Measurements from ENCODE around the gene TMEM54.
A peak's percentile ranks its signal among the peaks of the same experiment; 100 is the strongest.

TMEM54 gene

DNA sequence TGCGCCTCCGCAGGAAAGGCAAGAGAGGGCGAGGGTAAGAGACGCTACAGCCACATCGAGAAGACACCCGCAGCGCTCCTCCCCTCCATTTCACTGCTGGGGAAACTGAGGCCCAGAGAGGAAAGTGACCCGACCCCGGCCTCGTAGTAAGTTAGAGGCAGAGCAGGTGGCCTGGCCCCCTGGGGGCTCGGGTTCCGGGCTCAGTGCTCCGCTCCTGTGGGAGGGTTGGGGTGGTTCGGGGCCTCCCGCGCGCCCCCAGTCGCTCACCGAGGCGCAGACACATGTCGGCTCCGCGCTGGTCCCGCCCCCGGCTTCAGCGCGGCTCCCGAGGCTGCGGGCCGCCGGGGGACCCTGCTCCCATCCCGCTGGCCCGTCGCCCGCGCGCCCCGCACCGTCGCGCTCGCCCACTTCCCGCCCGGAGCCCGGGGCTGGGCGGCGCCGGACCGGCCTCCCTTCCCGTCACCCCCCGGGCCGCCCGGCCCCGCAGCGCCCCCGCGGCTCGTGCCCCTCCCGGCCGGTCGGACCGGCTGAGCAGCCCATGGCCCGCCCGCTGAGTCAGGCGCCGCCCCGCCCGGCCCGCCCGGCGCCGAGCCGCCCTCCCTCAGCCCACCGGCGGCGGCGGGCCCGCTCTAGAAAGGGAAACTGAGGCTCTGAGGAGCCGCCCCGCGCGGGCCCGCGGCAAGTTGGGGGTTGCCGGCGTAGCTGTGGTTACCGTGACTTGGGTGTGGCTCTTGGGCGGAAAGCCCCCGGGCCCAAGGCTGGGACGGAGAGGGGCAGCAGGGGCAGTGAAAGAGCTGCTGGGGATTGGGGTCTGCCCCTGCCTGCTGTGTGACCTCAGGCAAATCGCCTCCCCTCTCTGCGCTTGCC lies at the start of gene TMEM54:
Gene TMEM54, minus strand, starts transcription at position 434 of the 867 bp plus-strand sequence. Its CDS starts 151 bp downstream, at position 283.
- no peak for DNase-seq

DNA sequence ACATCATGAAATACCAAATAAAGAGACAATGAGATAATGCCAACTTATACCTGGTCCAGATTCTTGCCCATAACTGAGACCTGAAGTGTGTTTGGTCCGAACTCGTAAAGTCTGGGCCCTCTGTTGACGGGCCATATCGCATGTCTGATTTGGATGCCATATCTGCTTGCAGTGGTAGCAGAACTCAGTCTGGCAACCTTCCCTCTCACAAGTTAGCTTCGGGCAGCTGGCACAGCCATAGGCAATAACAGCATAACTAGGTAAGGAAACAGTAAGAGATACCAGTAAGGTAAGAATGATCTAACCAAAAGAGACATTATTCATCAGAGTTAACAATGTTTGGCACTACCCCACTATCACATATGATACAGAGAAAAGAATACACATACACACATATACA lies 48.3 kb upstream of the TMEM54 start:
- no peak for DNase-seq

GRCh38 chr1:32948905-32949304 lies 47.7 kb upstream of the TMEM54 start:
- DNase-seq: no peak

DNA sequence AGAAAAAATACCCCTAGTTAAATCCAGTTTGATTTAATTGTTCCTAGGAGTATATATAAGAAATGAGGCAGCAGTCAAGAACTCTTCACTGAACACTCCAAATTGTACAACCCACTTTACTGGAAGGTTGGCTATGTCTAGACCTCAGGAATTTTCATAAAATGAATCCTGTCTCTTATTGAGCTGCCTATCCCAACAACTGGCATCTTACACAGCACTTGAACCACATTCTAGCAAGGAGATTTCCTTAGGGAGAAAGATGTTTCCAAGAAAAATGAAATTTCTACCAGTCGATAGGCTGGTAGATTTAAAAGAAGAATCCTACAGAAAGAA lies 47.2 kb upstream of the TMEM54 start:
- no peak for DNase-seq

DNA sequence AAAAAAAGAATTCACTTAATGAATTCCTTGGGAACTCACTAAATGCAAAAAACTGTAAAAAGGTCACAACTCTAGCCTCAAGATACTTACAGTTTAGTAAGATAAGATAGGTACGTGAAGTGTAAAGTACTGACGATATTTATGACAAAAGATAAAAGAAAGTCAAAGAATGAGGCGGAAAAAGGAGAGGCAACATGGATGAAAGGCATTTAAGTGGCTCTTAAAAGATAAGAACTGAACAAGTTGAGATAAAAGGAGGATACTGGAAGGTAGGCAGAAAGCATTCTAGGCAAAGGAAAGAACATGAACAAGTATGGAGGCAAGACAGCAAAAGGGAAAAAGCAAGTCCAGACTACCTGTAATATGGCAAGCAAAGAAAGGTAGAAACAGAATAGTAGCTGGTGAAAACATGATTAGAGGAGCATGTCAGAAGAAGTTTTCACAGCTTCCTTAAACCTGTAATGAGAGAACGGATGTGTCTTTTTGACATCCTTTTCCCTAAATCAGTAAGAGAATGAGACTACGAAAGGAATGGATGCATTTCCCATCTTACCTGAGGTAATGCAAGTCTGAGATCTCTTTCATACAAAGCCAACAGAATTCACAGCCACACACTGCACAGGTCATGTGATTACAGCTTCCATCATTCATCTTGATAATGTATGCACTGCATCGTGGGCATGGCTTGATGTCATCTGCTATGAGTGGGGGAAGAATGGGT lies 46.6 kb upstream of the TMEM54 start:
- DNase-seq: no peak

DNA sequence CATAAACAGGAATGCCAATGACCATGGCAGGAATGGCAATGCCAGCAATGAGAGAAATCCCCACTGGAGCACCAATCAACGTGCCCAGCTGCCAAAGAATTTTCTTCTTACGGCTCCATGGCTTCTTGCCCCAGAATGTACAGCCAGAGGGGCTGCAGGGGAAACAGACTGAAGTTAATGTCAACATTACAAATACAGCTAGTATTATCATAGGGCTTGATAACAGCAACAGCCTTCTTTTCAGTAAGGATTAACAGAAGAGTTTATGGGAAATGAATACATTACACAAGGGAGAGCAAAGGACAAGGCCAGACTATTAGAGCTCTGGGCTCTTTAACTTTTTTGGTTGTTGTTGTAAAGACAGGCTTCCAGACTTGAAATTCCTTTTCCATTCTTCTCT lies 45.2 kb upstream of the TMEM54 start:
- DNase-seq: no peak

DNA sequence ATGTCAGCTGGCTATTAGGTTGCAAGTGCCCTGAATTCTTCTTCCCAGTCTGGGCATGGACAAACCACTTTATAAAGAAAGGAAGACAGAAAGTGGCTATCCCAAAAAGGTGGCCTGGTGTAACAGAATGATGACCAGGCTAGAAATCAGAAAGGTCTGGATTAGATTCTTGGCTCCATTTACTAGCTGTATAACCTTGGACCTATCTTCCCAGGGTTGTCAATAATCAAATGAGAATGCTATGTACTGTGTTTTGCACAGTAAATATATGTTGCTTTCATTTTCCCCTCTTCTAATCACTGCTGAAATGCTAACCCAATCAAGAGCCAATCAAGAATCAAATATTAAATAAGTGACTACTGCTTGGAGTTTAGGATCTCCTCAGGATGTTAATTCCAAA lies 43.0 kb upstream of the TMEM54 start:
- DNase-seq: no peak

GRCh38 chr1:32939655-32940371 lies 38.6 kb upstream of the TMEM54 start:
- no peak for DNase-seq

- no peak for DNase-seq
Observed at GRCh38 chr1:32937061-32937460, 35.9 kb upstream of the TMEM54 start.

DNA sequence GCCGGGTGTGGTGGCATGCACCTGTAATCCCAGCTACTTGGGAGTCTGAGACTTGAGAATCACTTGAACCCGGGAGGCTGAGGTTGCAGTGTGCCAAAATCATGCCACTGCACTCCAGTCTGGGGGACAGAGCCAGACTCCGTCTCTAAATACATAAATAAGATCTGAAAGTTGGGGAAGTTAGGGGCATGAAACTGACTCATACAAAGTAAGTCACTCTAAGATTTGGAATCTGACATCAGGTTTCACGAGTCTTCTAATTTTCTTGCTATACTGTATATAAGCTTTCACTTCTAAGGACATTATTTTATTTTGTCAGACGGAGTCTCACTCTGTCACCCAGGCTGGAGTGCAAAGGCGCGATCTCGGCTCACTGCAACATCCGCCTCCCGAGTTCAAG lies 33.3 kb upstream of the TMEM54 start:
- no peak for DNase-seq

DNA sequence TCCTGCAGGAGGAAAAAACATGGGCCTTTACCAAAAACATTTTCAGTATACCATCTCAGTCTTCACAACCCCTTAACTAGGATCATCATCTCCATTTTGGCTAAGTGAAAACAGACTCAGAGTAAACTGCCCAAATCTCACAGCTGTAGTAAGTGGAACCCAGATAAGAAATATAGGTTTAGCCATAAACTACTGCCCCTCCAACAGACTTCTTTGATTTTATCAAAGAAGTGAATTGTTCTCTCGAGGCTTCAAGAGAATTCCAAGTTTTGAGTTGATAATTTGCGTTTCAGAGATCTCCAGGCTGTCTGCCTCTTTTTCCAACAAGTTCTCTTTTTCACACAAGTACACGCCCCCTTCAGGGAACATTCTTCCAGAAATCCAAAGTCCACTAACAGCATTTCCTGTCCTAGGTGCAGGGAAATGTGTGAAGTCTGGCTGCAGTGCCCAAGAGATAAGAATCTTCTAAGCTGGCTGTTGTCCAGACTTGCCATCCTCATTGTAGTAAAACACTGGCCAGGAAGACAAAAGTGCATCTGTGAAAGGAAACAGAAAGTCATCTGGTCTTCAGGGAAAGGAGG lies 32.6 kb upstream of the TMEM54 start:
- no peak for DNase-seq

DNA sequence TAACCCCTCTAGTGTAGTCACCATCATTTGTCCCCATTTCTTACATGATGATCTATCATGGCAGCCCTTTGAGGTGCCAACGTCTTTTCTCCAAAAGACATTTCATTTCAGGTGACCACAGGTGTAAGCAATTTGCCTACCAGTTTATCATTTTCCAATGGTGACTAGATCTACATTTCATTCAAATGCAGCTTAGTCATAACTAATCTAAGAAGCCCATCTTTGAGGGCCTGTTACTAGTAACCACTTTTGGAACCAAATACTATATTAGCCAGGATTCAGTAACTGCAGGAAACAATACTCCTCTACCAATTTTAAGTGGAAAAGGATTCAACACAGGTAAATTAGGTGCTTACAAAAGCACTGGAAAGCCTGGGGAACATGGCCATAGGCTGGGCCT lies 30.6 kb upstream of the TMEM54 start:
- DNase-seq: no peak

DNA sequence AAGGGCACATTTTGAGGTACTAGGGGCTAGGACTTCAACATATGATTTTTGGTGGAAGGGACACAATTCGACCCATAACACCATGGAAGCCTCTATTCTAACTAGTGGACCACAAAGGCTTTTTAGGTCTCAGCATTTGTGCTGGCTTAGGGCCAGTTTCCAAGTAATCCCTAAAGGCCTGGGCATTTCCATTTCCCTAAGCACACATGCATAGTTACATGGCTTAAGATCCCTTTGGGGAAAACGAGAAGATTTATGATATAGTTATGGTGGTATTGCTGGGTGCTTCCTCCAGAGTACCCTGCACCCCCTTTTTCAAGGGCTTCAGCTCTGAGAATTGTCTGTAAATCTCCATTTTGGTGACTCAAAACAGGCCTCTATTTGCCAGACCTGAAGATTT lies 28.2 kb upstream of the TMEM54 start:
- DNase-seq: no peak

DNA sequence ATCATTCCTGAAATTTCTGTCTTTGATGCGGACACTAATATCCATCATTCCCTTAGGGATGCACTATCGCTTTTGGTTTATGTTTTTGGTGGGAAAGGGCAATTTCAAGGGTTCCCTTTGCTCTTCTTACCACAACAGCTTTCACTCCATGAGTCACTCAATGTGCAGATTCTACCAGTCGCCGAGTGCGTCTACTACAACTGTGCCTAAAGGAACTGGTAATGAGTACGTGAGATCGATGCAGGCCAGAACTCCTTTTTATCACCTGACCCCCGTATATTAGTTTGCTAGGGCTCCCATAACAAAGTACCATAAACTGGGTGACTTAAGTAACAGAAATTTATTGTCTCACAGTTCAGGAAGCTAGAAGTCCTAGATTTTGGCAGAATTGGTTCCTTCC lies 27.5 kb upstream of the TMEM54 start:
- no peak for DNase-seq

- DNase-seq: no peak
Observed at GRCh38 chr1:32928285-32928684, 27.1 kb upstream of the TMEM54 start.

DNA sequence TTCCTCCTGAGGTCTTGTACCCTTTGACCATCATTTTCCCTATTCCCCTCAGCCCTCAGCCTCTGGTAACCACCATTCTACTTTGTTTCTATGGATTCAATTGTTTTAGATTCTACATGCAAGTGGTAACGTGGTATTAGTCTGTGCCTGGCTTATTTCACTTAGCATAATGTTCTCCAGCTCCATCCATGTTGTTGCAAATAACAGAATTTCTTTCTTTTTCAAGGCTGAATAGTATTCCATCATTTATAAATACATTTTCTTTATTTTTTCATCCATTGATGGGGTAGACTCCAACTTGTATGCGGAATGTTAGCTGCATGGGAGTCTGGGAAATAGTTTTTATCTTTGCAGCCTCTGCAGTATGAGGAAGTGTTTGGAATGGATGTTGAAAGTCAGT lies 26.3 kb upstream of the TMEM54 start:
- DNase-seq: no peak

- DNase-seq: no peak
Observed at GRCh38 chr1:32926562-32926961, 25.4 kb upstream of the TMEM54 start.

DNA sequence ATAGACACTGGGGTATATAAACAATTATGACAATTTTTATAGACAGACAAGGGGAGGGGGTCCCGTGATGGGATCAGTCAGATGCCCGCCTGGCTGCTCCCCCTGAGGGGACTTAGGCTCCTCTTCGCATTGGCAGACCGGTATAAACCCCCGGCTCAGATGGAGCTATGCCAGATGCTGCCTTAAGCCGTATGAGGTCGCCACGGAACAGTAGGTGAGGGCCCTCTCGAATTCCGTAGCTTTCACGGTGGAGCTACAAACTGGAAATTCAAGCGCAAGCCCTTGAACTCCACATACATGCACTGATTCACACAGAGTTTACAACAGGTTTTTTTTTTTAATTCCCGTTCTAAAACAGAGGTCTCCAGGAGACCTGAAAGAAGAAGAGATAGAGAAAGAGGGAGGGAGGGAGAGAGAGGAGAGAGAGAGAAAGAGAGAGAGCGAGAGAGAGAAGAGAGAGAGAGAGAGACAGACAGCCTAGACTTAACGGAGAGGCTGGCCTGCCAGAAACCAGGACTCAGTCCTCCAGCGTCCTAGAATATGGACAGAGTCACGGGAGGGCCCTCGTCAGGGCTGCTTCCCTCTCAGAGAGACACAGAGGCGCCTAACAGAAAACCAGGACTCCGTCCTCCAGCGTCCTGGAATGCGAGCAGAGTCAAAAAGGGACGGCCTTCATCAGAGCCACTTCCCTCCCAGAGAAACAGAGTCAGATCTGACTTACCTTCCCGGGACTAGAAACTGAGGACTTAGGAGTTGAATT lies 24.4 kb upstream of the TMEM54 start:
- no peak for DNase-seq

DNA sequence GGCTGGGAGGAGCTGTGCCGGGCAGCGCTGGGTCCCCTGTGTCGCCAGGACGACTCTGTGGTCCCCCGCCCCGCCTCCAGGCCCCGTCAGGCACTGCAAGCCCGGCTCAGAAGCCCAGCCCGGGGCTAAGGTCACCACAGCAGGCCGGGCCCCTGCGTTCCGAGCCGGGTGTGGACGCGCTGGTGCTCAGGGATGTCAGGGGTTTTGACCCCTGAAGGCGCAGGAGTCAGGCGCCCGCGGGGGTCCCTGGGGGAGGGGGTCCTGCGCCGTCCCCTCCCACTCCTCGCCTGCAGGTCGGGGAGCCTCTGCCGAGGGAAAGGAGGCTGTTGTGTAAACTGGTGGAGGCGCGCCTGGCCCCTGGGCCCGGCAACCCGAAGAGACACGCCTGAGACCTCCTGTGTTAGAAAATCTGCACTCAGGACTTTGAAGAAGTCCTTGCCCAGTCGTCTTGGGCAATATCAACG lies 23.7 kb upstream of the TMEM54 start:
- DNase-seq: peak; percentile 21

- DNase-seq: no peak
Observed at GRCh38 chr1:32920833-32921232, 19.6 kb upstream of the TMEM54 start.

- no peak for DNase-seq
Observed at GRCh38 chr1:32919811-32920733, 18.9 kb upstream of the TMEM54 start.
